Endodermal cell (in vitro differentiated cells): ENCODE data around the gene ZCCHC24. TPM values are rescaled to one million over a fixed set of nuclear protein-coding genes. Genes with fewer than 3 reads are reported as not detected.

Source experiments
- DNase-seq: peaks from one replicate; pipeline ENCODE4 v3.0.0-alpha.2; 2017
- H3K27ac ChIP-seq: 2 replicates; pipeline ENCODE4 v1.5.1; 2013; ENCODE audit warnings: mild to moderate bottlenecking, low read depth, low read length, moderate library complexity
- H3K27me3 ChIP-seq: 2 replicates; pipeline ENCODE4 v1.6.1; 2013; ENCODE audit warnings: mild to moderate bottlenecking, low read length, moderate library complexity; ENCODE audit not compliant: insufficient read depth, control insufficient read depth, poor library complexity, severe bottlenecking
- H3K36me3 ChIP-seq: 2 replicates; pipeline ENCODE4 v1.7.0; 2013; ENCODE audit warnings: mild to moderate bottlenecking, low read length, moderate library complexity; ENCODE audit not compliant: control insufficient read depth, insufficient read depth
- H3K4me1 ChIP-seq: one replicate; pipeline ENCODE4 v1.7.0; 2013; ENCODE audit warnings: low read length; ENCODE audit not compliant: control insufficient read depth, insufficient read depth
- H3K4me3 ChIP-seq: 2 replicates; pipeline ENCODE4 v1.5.1; 2013; ENCODE audit warnings: mild to moderate bottlenecking, low read length, moderate library complexity
- H3K9ac ChIP-seq: 2 replicates; pipeline ENCODE4 v1.6.1; 2013; ENCODE audit warnings: mild to moderate bottlenecking, low read length, moderate library complexity; ENCODE audit not compliant: poor library complexity, severe bottlenecking; ENCODE audit errors: extremely low read depth
- H3K9me3 ChIP-seq: 2 replicates; pipeline ENCODE4 v1.6.1; 2013; ENCODE audit warnings: mild to moderate bottlenecking, low read length, moderate library complexity; ENCODE audit not compliant: control insufficient read depth
- H3K27ac Mint-ChIP-seq: 2 replicates; pipeline ENCODE4 v1.8.0; 2020; ENCODE audit warnings: mixed read lengths
- H3K27me3 Mint-ChIP-seq: 2 replicates; pipeline ENCODE4 v1.8.0; 2021; ENCODE audit warnings: mild to moderate bottlenecking, mixed read lengths; ENCODE audit not compliant: insufficient read depth
- H3K36me3 Mint-ChIP-seq: 2 replicates; pipeline ENCODE4 v1.8.0; 2020; ENCODE audit warnings: low read depth, mixed read lengths
- H3K4me1 Mint-ChIP-seq: 2 replicates; pipeline ENCODE4 v1.8.0; 2020; ENCODE audit warnings: mixed read lengths
- H3K4me3 Mint-ChIP-seq: 2 replicates; pipeline ENCODE4 v1.8.0; 2020; ENCODE audit warnings: mild to moderate bottlenecking, moderate library complexity, mixed read lengths
- H3K9me3 Mint-ChIP-seq: 2 replicates; pipeline ENCODE4 v1.8.0; 2020; ENCODE audit warnings: mild to moderate bottlenecking, mixed read lengths
- WGBS, 2 experiments: methylation state at CpG; one replicate each; pipeline versions ENCODE4 v1.1.5 to v1.1.7; 2013; ENCODE audit warnings: missing lambda C conversion rate in 2 of 2, mixed read lengths in 1 of 2; ENCODE audit not compliant: insufficient coverage in 1 of 2, insufficient read length in 1 of 2; 5-methylcytosine and 5-hydroxymethylcytosine counted together
- total RNA-seq, 2 donors: library from RNA; stranded (reverse); fragmentation: NEBNext Ultra II Directional in 1 of 2; extraction: Animal tissue kit (Norgen Biotek cat#: 25700) in 1 of 2; gene quantifications; 2 replicates in 1 of 2; 3 replicates in 1 of 2; pipeline ENCODE4 v1.2.1, GENCODE V29; 2021
- TF ChIP-seq, protein P1 (sequence below): fragments of 200-600 bp; sonication (generic); conservative IDR thresholded peaks from 2 replicates; pipeline ENCODE4 v1.5.0; 2021; ENCODE audit warnings: antibody characterized with exemption, mild to moderate bottlenecking

The ZCCHC24 gene
- total RNA-seq, 2 donors from 2014 or later, result 7.6 to 10.7 TPM

DNA sequence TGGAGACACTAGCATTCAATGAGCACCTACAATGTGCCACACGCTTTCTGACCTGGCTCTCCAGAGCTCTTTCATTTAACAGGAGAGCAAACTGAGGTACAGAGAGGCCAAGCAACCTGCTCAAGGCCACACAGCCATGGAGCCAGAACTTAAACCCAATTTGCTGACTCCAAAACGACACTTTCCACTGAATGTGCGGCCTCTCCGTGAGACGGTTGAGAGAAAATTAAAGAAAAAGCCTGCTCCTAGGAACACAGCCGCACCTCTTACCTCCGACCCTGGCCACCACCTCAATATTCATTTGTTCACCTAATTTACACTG lies 42.8 kb downstream of the ZCCHC24 start:
- Mint-ChIP-seq H3K27me3 (no peaks in the 10 kb centered on the region), H3K36me3 (no peaks in the 10 kb centered on the region), H3K4me3 (no peak overlapping the region), H3K4me1 (peaks cover 28% of the 10 kb centered on the region), H3K9me3 (no peaks in the 10 kb centered on the region), H3K27ac (no peak overlapping the region)
- Histone ChIP-seq H3K4me1 (peaks cover 14% of the 10 kb centered on the region), H3K27ac (no peak overlapping the region), H3K36me3 (no peaks in the 10 kb centered on the region), H3K27me3 (no peaks in the 10 kb centered on the region), H3K9me3 (no peaks in the 10 kb centered on the region), H3K9ac (no peak overlapping the region), H3K4me3 (no peak overlapping the region)
- 96 to 98% methylated on average over 7 of the region's 7 CpGs for WGBS, 2 experiments
- DNase-seq, result no peak
- TF ChIP-seq, protein P1, sequence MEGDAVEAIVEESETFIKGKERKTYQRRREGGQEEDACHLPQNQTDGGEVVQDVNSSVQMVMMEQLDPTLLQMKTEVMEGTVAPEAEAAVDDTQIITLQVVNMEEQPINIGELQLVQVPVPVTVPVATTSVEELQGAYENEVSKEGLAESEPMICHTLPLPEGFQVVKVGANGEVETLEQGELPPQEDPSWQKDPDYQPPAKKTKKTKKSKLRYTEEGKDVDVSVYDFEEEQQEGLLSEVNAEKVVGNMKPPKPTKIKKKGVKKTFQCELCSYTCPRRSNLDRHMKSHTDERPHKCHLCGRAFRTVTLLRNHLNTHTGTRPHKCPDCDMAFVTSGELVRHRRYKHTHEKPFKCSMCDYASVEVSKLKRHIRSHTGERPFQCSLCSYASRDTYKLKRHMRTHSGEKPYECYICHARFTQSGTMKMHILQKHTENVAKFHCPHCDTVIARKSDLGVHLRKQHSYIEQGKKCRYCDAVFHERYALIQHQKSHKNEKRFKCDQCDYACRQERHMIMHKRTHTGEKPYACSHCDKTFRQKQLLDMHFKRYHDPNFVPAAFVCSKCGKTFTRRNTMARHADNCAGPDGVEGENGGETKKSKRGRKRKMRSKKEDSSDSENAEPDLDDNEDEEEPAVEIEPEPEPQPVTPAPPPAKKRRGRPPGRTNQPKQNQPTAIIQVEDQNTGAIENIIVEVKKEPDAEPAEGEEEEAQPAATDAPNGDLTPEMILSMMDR, result no peak

DNA sequence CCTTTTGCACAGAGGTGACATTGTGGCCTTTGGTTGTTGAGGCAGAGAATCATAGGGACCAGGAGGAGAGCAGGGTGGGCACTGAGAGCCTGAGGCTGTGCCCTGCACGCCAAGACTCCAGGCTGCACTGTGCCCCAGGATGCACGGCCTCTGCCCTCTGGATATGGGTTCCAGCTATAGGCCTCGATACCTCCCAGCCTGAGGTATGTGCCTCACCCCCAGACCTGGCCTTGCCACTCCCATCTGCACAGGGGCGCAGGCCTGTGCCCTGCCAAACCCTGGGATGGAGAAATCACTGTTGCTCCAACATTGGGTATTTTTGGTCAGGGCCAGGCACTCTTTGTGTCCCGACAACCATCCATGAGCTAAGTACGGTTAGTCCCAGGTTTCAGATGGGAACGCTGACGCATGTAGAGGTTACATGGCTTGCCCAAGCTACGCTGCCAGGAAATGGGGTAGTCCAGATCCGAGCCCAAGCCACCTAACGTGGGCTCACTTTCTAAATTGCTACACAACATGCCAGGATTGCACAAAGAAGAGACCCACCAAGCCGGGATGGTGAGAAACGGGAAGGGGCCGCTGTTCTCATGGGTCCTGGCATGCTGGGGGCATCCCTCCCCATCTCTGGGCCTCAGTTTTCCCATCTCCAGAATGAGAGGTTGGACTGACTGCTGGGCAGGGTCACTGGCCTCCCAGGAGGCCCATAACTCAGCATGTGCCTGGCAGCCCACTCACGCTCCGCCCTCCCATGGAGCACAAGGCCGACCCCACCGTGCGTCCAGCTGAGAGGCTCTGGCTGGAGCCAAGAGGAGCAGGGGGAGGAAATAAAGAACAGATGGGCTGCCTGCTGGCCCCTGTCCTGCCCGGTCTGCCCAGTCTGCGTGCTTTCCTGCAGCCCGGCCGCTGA lies 44.2 kb downstream of the ZCCHC24 start:
- Mint-ChIP-seq H3K4me1 (peaks cover 28% of the 10 kb centered on the region), H3K27me3 (no peaks in the 10 kb centered on the region), H3K27ac (no peak overlapping the region), H3K36me3 (no peaks in the 10 kb centered on the region), H3K9me3 (no peaks in the 10 kb centered on the region), H3K4me3 (no peak overlapping the region)
- 85% methylated on average over 10 to 23 of the region's 23 CpGs for WGBS, 2 experiments
- no peak overlapping the region for H3K9ac ChIP-seq
- H3K27ac ChIP-seq, result peak overlapping the region; percentile 32
- H3K27me3 ChIP-seq, result no peaks in the 10 kb centered on the region
- TF ChIP-seq, protein P1, result no peak
- H3K4me3 ChIP-seq, result no peak overlapping the region
- no peaks in the 10 kb centered on the region for H3K36me3 ChIP-seq
- DNase-seq, result no peak
- H3K4me1 ChIP-seq, result peaks cover 14% of the 10 kb centered on the region
- H3K9me3 ChIP-seq, result no peaks in the 10 kb centered on the region

DNA sequence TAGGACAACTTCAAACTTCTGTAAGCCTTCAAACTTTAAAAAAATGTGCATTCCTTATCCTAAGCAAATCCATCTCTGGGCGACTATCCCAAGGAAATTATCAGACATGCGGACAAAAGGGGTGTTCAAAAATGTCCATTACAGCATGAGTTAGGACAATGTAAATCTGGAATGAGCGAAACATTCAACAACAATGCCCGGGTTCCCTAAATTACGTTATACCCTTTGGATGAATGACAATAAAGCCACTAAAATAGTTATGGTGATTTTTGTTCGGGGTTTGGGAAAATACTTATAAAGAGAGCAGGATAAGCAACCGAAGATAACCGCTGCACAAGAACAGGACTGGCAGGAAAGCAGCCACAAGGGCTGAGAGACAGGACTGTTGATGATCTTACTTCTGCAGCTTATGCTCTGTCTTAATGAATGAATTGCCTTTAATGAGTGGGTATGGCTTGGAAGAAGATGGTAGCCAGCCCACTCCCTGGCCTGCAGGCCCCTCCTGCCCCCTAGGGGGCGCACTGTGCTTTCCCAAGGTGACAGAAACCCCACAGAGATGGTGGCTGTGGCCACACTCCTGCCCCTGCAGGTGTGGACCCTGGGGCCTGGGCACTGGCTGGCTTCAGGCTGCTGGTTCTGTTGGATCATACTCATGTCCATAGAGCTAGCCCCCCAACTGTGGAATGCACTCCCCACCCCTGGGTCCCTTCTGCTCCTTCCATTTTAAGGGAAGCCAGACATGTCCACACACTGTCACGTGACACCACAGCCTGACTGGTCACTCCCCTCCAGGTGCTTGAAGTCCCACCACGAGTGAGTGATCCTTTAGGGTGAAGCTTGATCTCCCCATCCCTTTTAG lies 45.0 kb downstream of the ZCCHC24 start:
- TF ChIP-seq, protein P1, result peak; percentile 96
- Mint-ChIP-seq H3K4me1 (peaks cover 28% of the 10 kb centered on the region), H3K4me3 (no peak overlapping the region), H3K9me3 (no peaks in the 10 kb centered on the region), H3K27me3 (no peaks in the 10 kb centered on the region), H3K36me3 (no peaks in the 10 kb centered on the region), H3K27ac (no peak overlapping the region)
- Histone ChIP-seq H3K4me1 (peaks cover 14% of the 10 kb centered on the region), H3K9me3 (no peaks in the 10 kb centered on the region), H3K4me3 (no peak overlapping the region), H3K36me3 (no peaks in the 10 kb centered on the region), H3K9ac (no peak overlapping the region), H3K27me3 (no peaks in the 10 kb centered on the region), H3K27ac (no peak overlapping the region)
- DNase-seq, result peak; percentile 90
- 81 to 86% methylated on average over 9 to 11 of the region's 11 CpGs for WGBS, 2 experiments
